Activated T-helper 17 cell treated with anti-CD3 and anti-CD28 coated beads, Interleukin-2, amount 50 U/mL, for 72 hours (primary cell): ENCODE results near the gene FCN1. TPM values are rescaled to one million over a fixed set of nuclear protein-coding genes. Genes with fewer than 3 reads are reported as not detected.

ENCODE experiments used
- ATAC-seq: fragments of 150-1000 bp; cut with Tn5 transposase; replicated peaks from 2 replicates; pipeline ENCODE4 v1.10.0; 2021; ENCODE audit warnings: mild to moderate bottlenecking, moderate library complexity
- H3K27ac Mint-ChIP-seq: one replicate; pipeline ENCODE4 v1.8.0; 2022; ENCODE audit warnings: mixed read lengths
- H3K27me3 Mint-ChIP-seq: one replicate; pipeline ENCODE4 v1.8.0; 2022; ENCODE audit warnings: mixed read lengths
- H3K36me3 Mint-ChIP-seq: one replicate; pipeline ENCODE4 v1.8.0; 2022; ENCODE audit warnings: low read depth, mild to moderate bottlenecking, mixed read lengths
- H3K4me1 Mint-ChIP-seq: one replicate; pipeline ENCODE4 v1.8.0; 2022; ENCODE audit warnings: mixed read lengths
- H3K4me3 Mint-ChIP-seq: one replicate; pipeline ENCODE4 v1.8.0; 2022; ENCODE audit warnings: mild to moderate bottlenecking, mixed read lengths
- H3K9me3 Mint-ChIP-seq: one replicate; pipeline ENCODE4 v1.8.0; 2022; ENCODE audit warnings: mixed read lengths
- total RNA-seq, 2 donors: library from RNA; stranded (reverse); gene quantifications; one replicate each; pipeline ENCODE4 v1.2.3, GENCODE V29; 2022

The FCN1 gene
- total RNA-seq, 2 donors from 2014 or later: not detected

GRCh38 chr9:134945509-134946275, 28.0 kb upstream of the FCN1 start:
- no peaks in the 10 kb centered on the region for H3K27me3 Mint-ChIP-seq
- H3K9me3 Mint-ChIP-seq: no peaks in the 10 kb centered on the region
- no peak overlapping the region for H3K27ac Mint-ChIP-seq
- H3K36me3 Mint-ChIP-seq: no peaks in the 10 kb centered on the region
- ATAC-seq: no peak
- no peaks in the 10 kb centered on the region for H3K4me1 Mint-ChIP-seq
- H3K4me3 Mint-ChIP-seq: no peak overlapping the region

- Mint-ChIP-seq H3K4me3 (no peak overlapping the region), H3K36me3 (no peaks in the 10 kb centered on the region), H3K9me3 (no peaks in the 10 kb centered on the region), H3K4me1 (no peaks in the 10 kb centered on the region), H3K27me3 (no peaks in the 10 kb centered on the region), H3K27ac (no peak overlapping the region)
- no peak for ATAC-seq
These were observed 27.2 kb upstream of the FCN1 start for GRCh38 chr9:134944916-134945315.

- no peaks in the 10 kb centered on the region for H3K36me3 Mint-ChIP-seq
- H3K9me3 Mint-ChIP-seq: no peaks in the 10 kb centered on the region
- no peak overlapping the region for H3K27ac Mint-ChIP-seq
- no peak for ATAC-seq
- peaks cover 4% of the 10 kb centered on the region for H3K27me3 Mint-ChIP-seq
- no peak overlapping the region for H3K4me3 Mint-ChIP-seq
- H3K4me1 Mint-ChIP-seq: no peaks in the 10 kb centered on the region
These were observed 26.7 kb upstream of the FCN1 start for GRCh38 chr9:134944351-134944802.

- Mint-ChIP-seq H3K4me3 (no peak overlapping the region), H3K27me3 (peaks cover 6% of the 10 kb centered on the region), H3K9me3 (no peaks in the 10 kb centered on the region), H3K4me1 (no peaks in the 10 kb centered on the region), H3K36me3 (no peaks in the 10 kb centered on the region), H3K27ac (no peak overlapping the region)
- no peak for ATAC-seq
These were observed 26.1 kb upstream of the FCN1 start for GRCh38 chr9:134943836-134944235.

- no peak for ATAC-seq
- Mint-ChIP-seq H3K36me3 (no peaks in the 10 kb centered on the region), H3K27me3 (peaks cover 6% of the 10 kb centered on the region), H3K4me3 (no peak overlapping the region), H3K4me1 (no peaks in the 10 kb centered on the region), H3K9me3 (no peaks in the 10 kb centered on the region), H3K27ac (no peak overlapping the region)
These were observed 25.7 kb upstream of the FCN1 start for GRCh38 chr9:134943411-134943810.

GRCh38 chr9:134942788-134943184, 25.1 kb upstream of the FCN1 start:
- no peak for ATAC-seq
- Mint-ChIP-seq H3K4me3 (no peak overlapping the region), H3K4me1 (no peaks in the 10 kb centered on the region), H3K36me3 (no peaks in the 10 kb centered on the region), H3K27me3 (peaks cover 6% of the 10 kb centered on the region), H3K27ac (no peak overlapping the region), H3K9me3 (no peaks in the 10 kb centered on the region)

GRCh38 chr9:134942011-134942787, 24.5 kb upstream of the FCN1 start:
- no peak overlapping the region for H3K4me3 Mint-ChIP-seq
- H3K27ac Mint-ChIP-seq: no peak overlapping the region
- H3K36me3 Mint-ChIP-seq: no peaks in the 10 kb centered on the region
- no peaks in the 10 kb centered on the region for H3K9me3 Mint-ChIP-seq
- ATAC-seq: no peak
- no peaks in the 10 kb centered on the region for H3K4me1 Mint-ChIP-seq
- H3K27me3 Mint-ChIP-seq: peaks cover 6% of the 10 kb centered on the region

- no peaks in the 10 kb centered on the region for H3K4me1 Mint-ChIP-seq
- no peak for ATAC-seq
- no peak overlapping the region for H3K4me3 Mint-ChIP-seq
- H3K9me3 Mint-ChIP-seq: no peaks in the 10 kb centered on the region
- no peaks in the 10 kb centered on the region for H3K36me3 Mint-ChIP-seq
- H3K27ac Mint-ChIP-seq: no peak overlapping the region
- peaks cover 6% of the 10 kb centered on the region for H3K27me3 Mint-ChIP-seq
These were observed 22.8 kb upstream of the FCN1 start for GRCh38 chr9:134940236-134941208.

GRCh38 chr9:134939836-134940235, 22.1 kb upstream of the FCN1 start:
- H3K9me3 Mint-ChIP-seq: no peaks in the 10 kb centered on the region
- no peaks in the 10 kb centered on the region for H3K36me3 Mint-ChIP-seq
- ATAC-seq: no peak
- H3K4me1 Mint-ChIP-seq: no peaks in the 10 kb centered on the region
- no peak overlapping the region for H3K27ac Mint-ChIP-seq
- no peak overlapping the region for H3K4me3 Mint-ChIP-seq
- H3K27me3 Mint-ChIP-seq: peaks cover 8% of the 10 kb centered on the region

- ATAC-seq: no peak
- no peak overlapping the region for H3K4me3 Mint-ChIP-seq
- H3K9me3 Mint-ChIP-seq: no peaks in the 10 kb centered on the region
- H3K27me3 Mint-ChIP-seq: peaks cover 11% of the 10 kb centered on the region
- no peak overlapping the region for H3K27ac Mint-ChIP-seq
- no peaks in the 10 kb centered on the region for H3K4me1 Mint-ChIP-seq
- H3K36me3 Mint-ChIP-seq: no peaks in the 10 kb centered on the region
These were observed 21.5 kb upstream of the FCN1 start for GRCh38 chr9:134939080-134939733.

- Mint-ChIP-seq H3K36me3 (no peaks in the 10 kb centered on the region), H3K27me3 (peaks cover 11% of the 10 kb centered on the region), H3K9me3 (no peaks in the 10 kb centered on the region), H3K4me3 (no peak overlapping the region), H3K27ac (no peak overlapping the region), H3K4me1 (no peaks in the 10 kb centered on the region)
- no peak for ATAC-seq
These were observed 20.8 kb upstream of the FCN1 start for GRCh38 chr9:134938346-134939079.

GRCh38 chr9:134937566-134938345, 20.0 kb upstream of the FCN1 start:
- Mint-ChIP-seq H3K27ac (no peak overlapping the region), H3K36me3 (no peaks in the 10 kb centered on the region), H3K27me3 (peaks cover 11% of the 10 kb centered on the region), H3K4me1 (no peaks in the 10 kb centered on the region), H3K9me3 (no peaks in the 10 kb centered on the region), H3K4me3 (no peak overlapping the region)
- no peak for ATAC-seq

GRCh38 chr9:134937164-134937555, 19.4 kb upstream of the FCN1 start:
- H3K4me3 Mint-ChIP-seq: no peak overlapping the region
- H3K36me3 Mint-ChIP-seq: no peaks in the 10 kb centered on the region
- peaks cover 15% of the 10 kb centered on the region for H3K27me3 Mint-ChIP-seq
- H3K4me1 Mint-ChIP-seq: no peaks in the 10 kb centered on the region
- no peaks in the 10 kb centered on the region for H3K9me3 Mint-ChIP-seq
- no peak for ATAC-seq
- no peak overlapping the region for H3K27ac Mint-ChIP-seq
